Stimulated activated CD4-positive, alpha-beta T cell treated with anti-CD3 and anti-CD28 coated beads, Interleukin-2, amount 100 ng/mL, for 4 hours (primary cell): ENCODE measurements around the gene TMEM131L.

Experiments used
- DNase-seq: peaks from one replicate; pipeline ENCODE4 v3.0.0-alpha.2; 2020; ENCODE audit warnings: low read depth

The TMEM131L gene

GRCh38 chr4:153622093-153622492, 155.9 kb downstream of the TMEM131L start:
- DNase-seq, result no peak

GRCh38 chr4:153622778-153623240, 156.6 kb downstream of the TMEM131L start:
- DNase-seq, result no peak

GRCh38 chr4:153623491-153623890, 157.3 kb downstream of the TMEM131L start:
- DNase-seq, result no peak

GRCh38 chr4:153628796-153629315, 162.7 kb downstream of the TMEM131L start:
- no peak for DNase-seq

GRCh38 chr4:153629776-153630175, 163.6 kb downstream of the TMEM131L start:
- DNase-seq, result no peak

GRCh38 chr4:153634738-153635353, 168.7 kb downstream of the TMEM131L start:
- no peak for DNase-seq

GRCh38 chr4:153635846-153636245, 169.7 kb downstream of the TMEM131L start:
- no peak for DNase-seq

GRCh38 chr4:153637201-153637600, 171.0 kb downstream of the TMEM131L start:
- no peak for DNase-seq

GRCh38 chr4:153638011-153638410, 171.9 kb downstream of the TMEM131L start:
- no peak for DNase-seq

- no peak for DNase-seq
Measured at GRCh38 chr4:153638999-153639398, 172.8 kb downstream of the TMEM131L start.

GRCh38 chr4:153639833-153640802, 174.0 kb downstream of the TMEM131L start:
- DNase-seq, result no peak

- DNase-seq, result no peak
Measured at GRCh38 chr4:153641532-153641931, 175.4 kb downstream of the TMEM131L start.

GRCh38 chr4:153643406-153644383, 177.5 kb downstream of the TMEM131L start:
- no peak for DNase-seq

GRCh38 chr4:153645183-153645582, 179.0 kb downstream of the TMEM131L start:
- DNase-seq, result no peak

- no peak for DNase-seq
Measured at GRCh38 chr4:153646261-153646660, 180.1 kb downstream of the TMEM131L start.

- DNase-seq, result no peak
Measured at GRCh38 chr4:153646978-153647377, 180.8 kb downstream of the TMEM131L start.

GRCh38 chr4:153647975-153648374, 181.8 kb downstream of the TMEM131L start:
- DNase-seq, result no peak

- DNase-seq, result no peak
Measured at GRCh38 chr4:153649572-153649991, 183.4 kb downstream of the TMEM131L start.

GRCh38 chr4:153651116-153651515, 185.0 kb downstream of the TMEM131L start:
- no peak for DNase-seq

GRCh38 chr4:153651587-153651986, 185.4 kb downstream of the TMEM131L start:
- peak; percentile 43 for DNase-seq

- no peak for DNase-seq
Measured at GRCh38 chr4:153652051-153652784, 186.1 kb downstream of the TMEM131L start.
